ENCODE results near the gene NDUFAF2.
"Not testable (repeated sequence)": the region's sequence is repeated elsewhere in the genome, so short reads cannot be mapped to it uniquely, and the experiment has no call there.

Gene NDUFAF2

GRCh38 chr5:61183538-61183937, 238.5 kb downstream of the NDUFAF2 start:
- DNase-seq: no peak

- DNase-seq: no peak
Observed at GRCh38 chr5:61184708-61185107, 239.7 kb downstream of the NDUFAF2 start.

DNA sequence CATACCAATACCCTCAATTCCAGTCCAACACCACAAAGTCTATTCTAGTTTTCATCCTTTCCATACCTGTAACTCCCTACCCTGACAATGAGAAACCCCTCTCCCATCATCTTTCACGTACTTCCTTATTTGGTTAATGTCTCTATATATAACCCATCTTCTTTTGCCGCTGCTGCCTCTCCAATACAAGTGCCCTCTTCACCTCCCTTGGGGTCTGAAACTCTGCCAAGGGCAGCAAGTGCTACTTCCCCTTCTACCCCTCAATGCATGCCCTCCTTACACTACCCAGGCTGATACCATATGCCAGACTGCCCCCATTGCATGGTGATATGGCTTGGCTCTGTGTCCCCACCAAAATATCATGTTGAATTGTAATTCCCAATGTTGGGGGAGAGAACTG, 241.6 kb downstream of the NDUFAF2 start:
- no peak for DNase-seq

- DNase-seq: not testable (repeated sequence)
Observed at GRCh38 chr5:61187352-61187751, 242.3 kb downstream of the NDUFAF2 start.

- DNase-seq: not testable (repeated sequence)
Observed at GRCh38 chr5:61187826-61188225, 242.8 kb downstream of the NDUFAF2 start.

- no peak for DNase-seq
Observed at GRCh38 chr5:61198606-61199005, 253.6 kb downstream of the NDUFAF2 start.

GRCh38 chr5:61200582-61201155, 255.7 kb downstream of the NDUFAF2 start:
- DNase-seq: no peak

GRCh38 chr5:61202213-61202612, 257.2 kb downstream of the NDUFAF2 start:
- DNase-seq: no peak

Measured in NCI-H1930 (cell line).